PC-3 (cell line): ENCODE data around the gene ANK3.

ENCODE experiments used
- EZH2 ChIP-seq: fragments of 300-600 bp; sonication (generic); IDR thresholded peaks from one replicate; pipeline ENCODE4 v1.6.1; 2017; ENCODE audit warnings: antibody characterized with exemption, mild to moderate bottlenecking, low read length; ENCODE audit not compliant: unreplicated experiment
- EZH2phosphoT487 ChIP-seq: fragments of 300-600 bp; sonication (generic); IDR thresholded peaks from 2 replicates; pipeline ENCODE4 v1.6.1; 2018; ENCODE audit warnings: mild to moderate bottlenecking, antibody characterized with exemption, low read length, borderline replicate concordance
- TF ChIP-seq, protein P1 (sequence below): fragments of 300-600 bp; sonication (generic); conservative IDR thresholded peaks from 2 replicates; pipeline ENCODE4 v1.5.1; 2017; ENCODE audit warnings: antibody characterized with exemption, low read depth, mild to moderate bottlenecking, low read length

DNA sequence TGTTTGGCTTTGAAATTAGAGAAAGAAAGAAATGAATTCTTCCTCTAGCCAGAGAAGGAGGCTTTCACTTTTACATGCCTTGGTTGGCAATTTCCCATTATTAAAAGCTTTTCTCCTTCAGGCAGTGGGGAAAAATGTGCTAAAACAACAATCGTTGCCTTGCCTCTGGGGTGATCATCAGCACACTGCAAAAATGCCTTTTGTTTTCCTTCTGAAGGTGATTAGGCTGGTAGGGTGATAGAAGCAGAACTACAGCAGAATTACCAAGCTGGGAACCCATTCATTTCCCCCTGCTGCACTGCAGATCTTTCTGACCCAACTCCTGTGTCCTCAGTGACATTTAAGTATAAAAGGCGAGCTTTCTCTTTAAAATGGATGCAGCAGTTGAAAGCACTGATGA is 22.2 kb downstream of the ANK3 start:
- TF ChIP-seq, protein P1, sequence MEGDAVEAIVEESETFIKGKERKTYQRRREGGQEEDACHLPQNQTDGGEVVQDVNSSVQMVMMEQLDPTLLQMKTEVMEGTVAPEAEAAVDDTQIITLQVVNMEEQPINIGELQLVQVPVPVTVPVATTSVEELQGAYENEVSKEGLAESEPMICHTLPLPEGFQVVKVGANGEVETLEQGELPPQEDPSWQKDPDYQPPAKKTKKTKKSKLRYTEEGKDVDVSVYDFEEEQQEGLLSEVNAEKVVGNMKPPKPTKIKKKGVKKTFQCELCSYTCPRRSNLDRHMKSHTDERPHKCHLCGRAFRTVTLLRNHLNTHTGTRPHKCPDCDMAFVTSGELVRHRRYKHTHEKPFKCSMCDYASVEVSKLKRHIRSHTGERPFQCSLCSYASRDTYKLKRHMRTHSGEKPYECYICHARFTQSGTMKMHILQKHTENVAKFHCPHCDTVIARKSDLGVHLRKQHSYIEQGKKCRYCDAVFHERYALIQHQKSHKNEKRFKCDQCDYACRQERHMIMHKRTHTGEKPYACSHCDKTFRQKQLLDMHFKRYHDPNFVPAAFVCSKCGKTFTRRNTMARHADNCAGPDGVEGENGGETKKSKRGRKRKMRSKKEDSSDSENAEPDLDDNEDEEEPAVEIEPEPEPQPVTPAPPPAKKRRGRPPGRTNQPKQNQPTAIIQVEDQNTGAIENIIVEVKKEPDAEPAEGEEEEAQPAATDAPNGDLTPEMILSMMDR = no peak
- TF ChIP-seq EZH2phosphoT487 (no peak), EZH2 (no peak)
